Measurements from ENCODE around the gene ZFP36L1.

DNA sequence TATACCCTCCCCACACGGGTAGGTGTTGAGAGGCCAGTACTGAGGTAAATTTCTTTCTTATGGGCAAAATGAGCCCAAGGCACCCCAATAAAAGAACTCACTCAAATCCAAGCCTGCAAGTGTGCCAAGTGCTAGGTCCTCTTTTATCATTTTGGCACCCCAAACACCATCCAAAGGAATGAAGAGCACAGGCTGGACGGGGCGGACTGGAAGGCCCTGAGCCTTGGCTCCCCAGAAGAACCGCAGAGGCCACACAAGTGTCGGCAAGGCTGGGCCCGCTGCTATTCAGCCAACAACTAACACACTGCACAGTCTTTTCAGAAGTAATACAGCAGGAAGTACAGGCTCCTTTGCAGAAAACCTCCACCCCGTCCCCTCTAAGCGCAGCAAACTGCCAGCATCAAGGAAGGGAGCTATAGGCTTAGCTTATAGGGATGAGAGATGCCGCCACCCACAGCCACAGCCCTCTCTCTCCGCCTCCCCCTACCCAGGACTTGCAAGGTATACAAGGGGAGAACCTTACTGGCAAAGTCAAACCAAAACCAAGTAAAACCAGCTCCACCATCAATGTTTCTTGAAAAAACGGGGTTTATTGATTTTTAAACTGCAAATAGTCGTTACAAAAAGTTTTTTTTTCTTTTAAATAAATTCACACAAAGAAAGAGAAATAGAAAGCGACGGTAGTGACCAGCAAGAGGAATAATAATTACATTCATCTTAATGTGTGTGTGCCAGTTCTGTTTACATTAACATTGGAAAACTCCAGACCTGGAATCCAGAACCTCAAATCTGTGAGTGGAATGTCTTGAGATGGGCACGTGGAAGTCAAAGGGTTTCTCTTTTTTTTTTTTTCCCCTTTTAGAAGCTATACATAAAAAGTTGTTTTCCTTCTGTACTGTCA lies 5.5 kb downstream of the ZFP36L1 start:
- TF ChIP-seq, protein P1, sequence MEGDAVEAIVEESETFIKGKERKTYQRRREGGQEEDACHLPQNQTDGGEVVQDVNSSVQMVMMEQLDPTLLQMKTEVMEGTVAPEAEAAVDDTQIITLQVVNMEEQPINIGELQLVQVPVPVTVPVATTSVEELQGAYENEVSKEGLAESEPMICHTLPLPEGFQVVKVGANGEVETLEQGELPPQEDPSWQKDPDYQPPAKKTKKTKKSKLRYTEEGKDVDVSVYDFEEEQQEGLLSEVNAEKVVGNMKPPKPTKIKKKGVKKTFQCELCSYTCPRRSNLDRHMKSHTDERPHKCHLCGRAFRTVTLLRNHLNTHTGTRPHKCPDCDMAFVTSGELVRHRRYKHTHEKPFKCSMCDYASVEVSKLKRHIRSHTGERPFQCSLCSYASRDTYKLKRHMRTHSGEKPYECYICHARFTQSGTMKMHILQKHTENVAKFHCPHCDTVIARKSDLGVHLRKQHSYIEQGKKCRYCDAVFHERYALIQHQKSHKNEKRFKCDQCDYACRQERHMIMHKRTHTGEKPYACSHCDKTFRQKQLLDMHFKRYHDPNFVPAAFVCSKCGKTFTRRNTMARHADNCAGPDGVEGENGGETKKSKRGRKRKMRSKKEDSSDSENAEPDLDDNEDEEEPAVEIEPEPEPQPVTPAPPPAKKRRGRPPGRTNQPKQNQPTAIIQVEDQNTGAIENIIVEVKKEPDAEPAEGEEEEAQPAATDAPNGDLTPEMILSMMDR (conservative IDR thresholded peaks at IDR 0.05; ENCODE audit: low read length), result no peak
- TF ChIP-seq EZH2phosphoT487 (IDR thresholded peaks at IDR 0.05; ENCODE audit: borderline replicate concordance), result no peak

All from Loucy (cell line).